ENCODE measurements around the gene HDAC8.

DNA sequence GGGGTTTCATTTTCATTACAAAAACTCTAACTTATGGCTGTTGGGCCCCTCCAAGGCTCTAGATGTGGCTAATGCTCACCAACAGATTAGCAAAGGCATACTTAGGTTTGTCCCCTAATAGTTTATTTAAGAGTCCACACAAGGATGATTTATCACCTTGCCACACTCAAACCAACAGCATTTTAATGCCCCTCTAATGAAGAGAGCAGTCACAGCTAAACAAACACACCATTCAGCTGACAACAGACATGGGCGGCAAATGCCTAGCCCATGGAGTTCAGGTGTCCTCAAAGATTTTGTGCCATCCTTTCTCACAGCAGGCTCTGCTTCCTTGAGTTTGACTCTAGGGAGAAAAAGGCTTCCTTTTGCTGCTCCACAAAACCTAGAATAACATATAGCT lies 205.1 kb downstream of the HDAC8 start:
- TF ChIP-seq, protein P1, sequence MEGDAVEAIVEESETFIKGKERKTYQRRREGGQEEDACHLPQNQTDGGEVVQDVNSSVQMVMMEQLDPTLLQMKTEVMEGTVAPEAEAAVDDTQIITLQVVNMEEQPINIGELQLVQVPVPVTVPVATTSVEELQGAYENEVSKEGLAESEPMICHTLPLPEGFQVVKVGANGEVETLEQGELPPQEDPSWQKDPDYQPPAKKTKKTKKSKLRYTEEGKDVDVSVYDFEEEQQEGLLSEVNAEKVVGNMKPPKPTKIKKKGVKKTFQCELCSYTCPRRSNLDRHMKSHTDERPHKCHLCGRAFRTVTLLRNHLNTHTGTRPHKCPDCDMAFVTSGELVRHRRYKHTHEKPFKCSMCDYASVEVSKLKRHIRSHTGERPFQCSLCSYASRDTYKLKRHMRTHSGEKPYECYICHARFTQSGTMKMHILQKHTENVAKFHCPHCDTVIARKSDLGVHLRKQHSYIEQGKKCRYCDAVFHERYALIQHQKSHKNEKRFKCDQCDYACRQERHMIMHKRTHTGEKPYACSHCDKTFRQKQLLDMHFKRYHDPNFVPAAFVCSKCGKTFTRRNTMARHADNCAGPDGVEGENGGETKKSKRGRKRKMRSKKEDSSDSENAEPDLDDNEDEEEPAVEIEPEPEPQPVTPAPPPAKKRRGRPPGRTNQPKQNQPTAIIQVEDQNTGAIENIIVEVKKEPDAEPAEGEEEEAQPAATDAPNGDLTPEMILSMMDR (IDR thresholded peaks at IDR 0.05; ENCODE audit: poor library complexity, severe bottlenecking): no peak
- TF ChIP-seq EZH2 (IDR thresholded peaks at IDR 0.05; ENCODE audit: borderline replicate concordance, insufficient read depth, low read length, poor library complexity, severe bottlenecking): no peak
- no peak for TF ChIP-seq POLR2AphosphoS5 (IDR thresholded peaks at IDR 0.05)
- TF ChIP-seq EP300 (conservative IDR thresholded peaks at IDR 0.05; ENCODE audit: poor library complexity, severe bottlenecking): no peak
- no peak for TF ChIP-seq SMC3 (conservative IDR thresholded peaks at IDR 0.05; ENCODE audit: poor library complexity)
- TF ChIP-seq MXI1 (conservative IDR thresholded peaks at IDR 0.05; ENCODE audit: poor library complexity, severe bottlenecking): no peak
- TF ChIP-seq RAD21 (conservative IDR thresholded peaks at IDR 0.05): no peak

Measured in neural cell (in vitro differentiated cells).